Measurements from ENCODE around the gene LRRC25.

Gene LRRC25

DNA sequence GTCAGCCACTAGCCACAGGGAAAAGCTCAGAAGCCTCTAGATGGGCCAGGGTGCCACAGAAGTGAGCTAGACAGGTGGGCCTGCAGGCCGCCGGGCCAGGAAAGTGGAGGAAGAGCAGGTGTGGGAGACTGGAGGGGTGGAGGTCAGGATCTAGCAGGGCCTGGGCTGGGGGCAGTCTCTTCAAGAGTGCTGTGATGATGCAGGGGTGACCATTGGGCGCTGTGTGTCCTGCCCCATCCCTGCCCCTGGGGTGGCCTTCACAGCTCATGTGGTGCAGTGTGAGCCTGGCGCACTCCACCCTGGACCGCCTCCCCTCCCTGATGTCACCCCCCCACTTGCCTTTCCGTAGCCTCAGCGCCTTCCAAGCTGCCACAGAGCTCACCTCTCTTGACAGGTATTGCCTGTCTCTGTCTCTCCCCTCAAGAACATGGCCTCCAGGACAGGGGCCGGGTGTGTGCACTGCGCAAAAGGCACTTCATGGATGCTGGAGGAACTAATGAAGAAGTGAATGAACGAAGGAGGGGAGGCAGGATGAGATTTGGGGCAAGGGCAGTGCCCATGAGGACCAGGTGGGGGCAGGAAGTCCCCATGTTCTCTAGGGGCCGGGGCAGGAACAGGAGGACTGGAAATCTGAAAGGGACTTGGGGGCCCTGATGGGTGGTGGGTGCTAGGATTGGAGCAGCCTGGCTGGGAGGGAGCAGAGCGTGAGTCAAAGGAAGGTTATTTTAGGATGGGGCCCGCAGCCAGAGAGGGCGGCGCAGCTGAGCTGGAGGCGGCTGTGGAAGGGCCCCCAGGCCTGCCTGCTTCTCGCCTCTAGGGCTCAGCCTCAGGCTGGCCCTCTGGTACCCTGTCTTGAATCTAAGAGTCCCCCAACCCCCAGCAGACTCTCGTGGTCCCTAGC is 28.3 kb upstream of the LRRC25 start:
- TF ChIP-seq, protein P1, sequence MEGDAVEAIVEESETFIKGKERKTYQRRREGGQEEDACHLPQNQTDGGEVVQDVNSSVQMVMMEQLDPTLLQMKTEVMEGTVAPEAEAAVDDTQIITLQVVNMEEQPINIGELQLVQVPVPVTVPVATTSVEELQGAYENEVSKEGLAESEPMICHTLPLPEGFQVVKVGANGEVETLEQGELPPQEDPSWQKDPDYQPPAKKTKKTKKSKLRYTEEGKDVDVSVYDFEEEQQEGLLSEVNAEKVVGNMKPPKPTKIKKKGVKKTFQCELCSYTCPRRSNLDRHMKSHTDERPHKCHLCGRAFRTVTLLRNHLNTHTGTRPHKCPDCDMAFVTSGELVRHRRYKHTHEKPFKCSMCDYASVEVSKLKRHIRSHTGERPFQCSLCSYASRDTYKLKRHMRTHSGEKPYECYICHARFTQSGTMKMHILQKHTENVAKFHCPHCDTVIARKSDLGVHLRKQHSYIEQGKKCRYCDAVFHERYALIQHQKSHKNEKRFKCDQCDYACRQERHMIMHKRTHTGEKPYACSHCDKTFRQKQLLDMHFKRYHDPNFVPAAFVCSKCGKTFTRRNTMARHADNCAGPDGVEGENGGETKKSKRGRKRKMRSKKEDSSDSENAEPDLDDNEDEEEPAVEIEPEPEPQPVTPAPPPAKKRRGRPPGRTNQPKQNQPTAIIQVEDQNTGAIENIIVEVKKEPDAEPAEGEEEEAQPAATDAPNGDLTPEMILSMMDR (conservative IDR thresholded peaks at IDR 0.05): no peak
- no peak overlapping the region for H3K27ac ChIP-seq

DNA sequence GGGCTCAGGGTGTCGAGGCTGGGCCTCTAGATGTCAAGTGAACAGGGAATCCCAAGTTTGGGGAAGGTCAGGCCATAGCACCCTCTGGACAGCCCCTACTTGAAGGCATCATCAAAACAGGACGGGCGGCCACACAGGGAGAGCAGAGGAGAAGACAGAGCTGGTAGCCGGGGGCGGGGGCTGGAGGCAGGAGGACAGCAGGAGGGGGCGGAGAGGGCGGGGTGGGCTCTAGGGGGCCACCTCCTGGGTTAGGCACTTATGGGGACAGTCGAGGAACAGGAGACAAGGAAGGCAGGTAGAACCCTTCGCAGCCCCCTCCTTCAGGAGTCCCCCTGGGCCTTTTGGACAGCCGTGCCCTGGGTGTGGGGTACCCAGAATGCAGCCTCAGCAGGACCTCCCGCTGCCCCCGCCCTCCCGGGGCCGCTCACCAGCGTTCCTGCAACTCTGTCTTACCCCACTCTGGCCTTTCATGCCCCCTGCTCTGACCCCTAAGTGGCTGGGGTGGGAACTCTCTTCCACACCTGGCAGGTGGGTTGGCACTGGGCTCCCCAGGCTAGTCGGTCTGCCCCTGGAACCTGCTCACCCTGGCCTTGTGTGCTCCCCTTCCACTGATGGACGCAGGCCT is 27.6 kb upstream of the LRRC25 start:
- H3K27ac ChIP-seq: no peak overlapping the region
- TF ChIP-seq, protein P1 (conservative IDR thresholded peaks at IDR 0.05): no peak

DNA sequence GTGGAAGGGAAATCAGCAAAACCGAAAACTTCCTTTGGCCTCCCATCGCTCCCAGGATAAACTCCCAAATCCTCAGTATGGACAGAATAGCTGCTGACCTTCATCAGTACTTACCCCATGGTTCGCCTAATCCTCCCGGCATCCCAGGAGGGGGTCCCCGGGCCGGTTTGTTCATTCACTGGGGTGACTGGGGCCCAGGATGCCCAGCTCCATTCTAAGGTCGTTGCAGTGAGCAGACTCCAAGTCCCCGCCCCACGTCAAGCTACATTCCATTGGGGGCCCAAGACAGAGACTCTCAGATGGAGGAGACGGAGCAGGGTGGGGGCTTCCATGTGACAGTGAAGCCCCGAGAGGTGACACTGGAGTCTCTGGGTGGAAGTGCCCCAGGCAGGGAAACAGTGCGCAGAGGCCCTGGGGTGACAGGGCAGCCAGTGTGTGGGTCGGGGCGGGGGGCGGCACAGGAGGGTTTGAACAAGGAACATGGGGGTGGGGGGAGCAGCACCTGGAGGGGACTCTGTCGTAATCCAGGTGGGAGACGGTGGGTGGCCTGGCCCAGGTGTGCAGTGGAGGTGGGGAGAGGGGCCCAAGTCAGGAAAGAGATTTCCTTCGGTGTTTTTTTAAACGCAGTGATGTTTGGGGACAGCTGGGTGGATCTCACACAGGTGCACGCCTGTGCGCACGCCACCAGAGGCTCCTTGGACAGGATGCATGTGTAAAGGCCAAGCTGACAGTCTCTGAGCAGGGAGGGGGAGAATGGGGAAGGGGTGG is 26.9 kb upstream of the LRRC25 start:
- no peak overlapping the region for H3K27ac ChIP-seq
- TF ChIP-seq, protein P1 (conservative IDR thresholded peaks at IDR 0.05): no peak

DNA sequence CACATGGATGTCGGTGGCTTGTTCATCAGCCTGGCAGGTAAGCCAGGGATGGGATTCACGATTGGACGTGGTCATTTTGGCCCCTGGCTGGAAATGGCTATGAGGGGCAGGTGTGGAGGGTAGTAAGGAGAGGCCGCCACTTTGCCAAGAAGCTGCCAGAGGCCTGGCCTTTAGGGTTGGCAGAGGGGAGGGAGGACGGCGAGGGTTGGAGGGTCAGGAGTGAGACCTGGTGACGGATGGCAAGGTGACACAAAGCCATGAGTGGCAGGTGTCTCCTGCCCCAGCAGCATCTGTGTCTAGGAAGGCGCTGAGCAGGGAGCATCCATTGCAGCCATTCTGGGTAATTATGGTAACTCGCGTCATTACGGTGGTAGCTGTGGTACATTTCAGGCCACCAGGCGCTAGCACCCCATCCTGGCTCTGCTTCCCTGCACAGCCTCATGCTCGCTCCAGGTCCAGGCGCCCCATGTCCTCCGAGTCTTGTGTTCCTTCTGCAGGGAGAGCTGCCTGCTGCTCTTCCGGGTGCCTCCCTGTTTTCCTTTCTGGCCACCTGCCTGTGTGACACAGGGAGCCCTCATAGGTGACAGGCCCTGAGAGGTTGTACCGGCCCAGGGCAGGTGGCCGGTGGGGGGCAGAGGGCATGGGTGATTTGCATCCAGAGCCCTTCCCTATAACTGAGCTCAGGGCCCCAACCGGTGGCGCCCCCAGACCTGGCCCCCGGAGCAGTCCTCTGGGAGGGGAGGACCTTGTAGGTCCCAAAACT is 26.0 kb upstream of the LRRC25 start:
- TF ChIP-seq, protein P1 (conservative IDR thresholded peaks at IDR 0.05): no peak
- no peak overlapping the region for H3K27ac ChIP-seq

DNA sequence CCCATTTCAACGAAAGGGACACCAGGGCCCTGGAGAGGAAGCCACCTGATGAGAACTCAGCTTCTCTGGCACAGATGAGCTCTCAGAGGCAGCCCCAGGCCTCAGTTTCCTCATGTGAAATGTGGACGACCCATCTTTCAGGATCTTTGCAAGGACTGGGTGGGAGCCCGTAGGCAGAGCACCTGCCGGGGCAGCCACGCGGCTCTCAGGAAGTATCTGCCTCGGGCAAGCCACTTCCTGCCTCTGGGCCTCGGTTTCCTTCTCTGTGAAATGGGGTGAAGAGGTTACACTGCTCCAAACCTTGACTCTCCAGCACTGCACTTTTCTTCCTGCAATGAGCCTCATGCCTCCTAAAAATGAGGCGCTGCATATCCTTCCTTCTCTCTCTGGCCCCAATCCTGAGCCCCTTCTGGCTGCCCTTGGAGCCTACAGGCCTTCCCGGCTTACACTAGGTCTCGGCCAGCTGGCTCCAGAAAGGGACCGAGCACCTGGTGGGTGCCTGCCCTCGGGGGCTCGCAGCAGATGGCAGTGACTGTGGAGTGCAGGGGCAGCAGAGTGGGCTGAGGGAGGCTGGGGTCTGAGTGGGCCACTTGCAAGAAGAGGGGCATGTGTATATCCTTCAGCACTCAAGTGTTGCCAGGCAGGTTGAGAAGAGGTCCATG is 25.2 kb upstream of the LRRC25 start:
- no peak overlapping the region for H3K27ac ChIP-seq
- TF ChIP-seq, protein P1 (conservative IDR thresholded peaks at IDR 0.05): no peak

DNA sequence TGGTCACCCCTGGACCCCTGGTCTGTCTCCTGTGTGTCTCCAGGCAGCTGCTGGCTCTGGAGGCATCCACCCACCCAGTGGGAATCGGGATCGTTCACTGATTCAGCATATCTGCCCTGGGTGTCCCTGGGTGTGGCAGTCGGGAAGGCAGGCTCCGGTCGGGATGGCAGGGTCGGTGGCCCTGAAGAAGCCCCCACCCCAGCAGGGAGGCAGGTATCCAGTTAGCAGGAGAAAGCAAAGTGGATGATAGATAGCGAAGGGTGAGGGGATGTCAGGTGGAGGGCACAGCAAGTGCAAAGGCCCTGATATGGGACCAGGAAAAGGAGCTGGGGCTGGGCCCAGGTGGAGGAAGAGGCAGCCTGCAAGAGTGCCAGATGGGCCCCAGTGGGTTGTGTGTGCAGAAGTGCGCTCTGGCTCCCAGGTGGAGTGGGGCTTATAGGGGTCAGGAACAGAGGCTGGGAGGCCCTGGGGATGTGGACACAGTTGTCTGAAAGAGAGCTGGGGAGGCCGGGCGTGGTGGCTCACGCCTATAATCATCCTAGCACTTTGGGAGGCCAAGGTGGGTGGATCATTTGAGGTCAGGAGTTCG is 24.0 kb upstream of the LRRC25 start:
- H3K27ac ChIP-seq: no peak overlapping the region
- TF ChIP-seq, protein P1 (conservative IDR thresholded peaks at IDR 0.05): no peak
